ENCODE results near the gene SELPLG.

The SELPLG gene

GRCh38 chr12:108633534-108634248 is at the start of gene SELPLG:
Gene SELPLG, minus strand, starts transcription at chr12:108633894. Its CDS starts 9,587 bp downstream, at chr12:108624307.
- in situ Hi-C loops (cut with MboI; ENCODE audit: low sequenced_read_pairs) = no loop called here

GRCh38 chr12:108681317-108681716 is 47.6 kb upstream of the SELPLG start:
- in situ Hi-C loops (cut with MboI; ENCODE audit: low sequenced_read_pairs) = no loop called here

GRCh38 chr12:108679106-108679681 is 45.5 kb upstream of the SELPLG start:
- in situ Hi-C loops (cut with MboI; ENCODE audit: low sequenced_read_pairs) = loop anchor here (10.0 kb wide), 1 partner anchor 126 kb away; no protein-coding TSS in a partner anchor

- in situ Hi-C loops (cut with MboI; ENCODE audit: low sequenced_read_pairs) = loop anchor here (10.0 kb wide), 1 partner anchor 127 kb away; no protein-coding TSS in a partner anchor
These were observed 44.5 kb upstream of the SELPLG start for GRCh38 chr12:108678104-108678730.

- in situ Hi-C loops (cut with MboI; ENCODE audit: low sequenced_read_pairs) = loop anchor here (10.0 kb wide), 1 partner anchor 127 kb away; no protein-coding TSS in a partner anchor
These were observed 43.7 kb upstream of the SELPLG start for GRCh38 chr12:108677381-108677780.

GRCh38 chr12:108676707-108677106 is 43.0 kb upstream of the SELPLG start:
- in situ Hi-C loops (cut with MboI; ENCODE audit: low sequenced_read_pairs) = loop anchor here (10.0 kb wide), 1 partner anchor 128 kb away; no protein-coding TSS in a partner anchor

GRCh38 chr12:108675792-108676191 is 42.1 kb upstream of the SELPLG start:
- in situ Hi-C loops (cut with MboI; ENCODE audit: low sequenced_read_pairs) = loop anchor here (10.0 kb wide), 1 partner anchor 129 kb away; no protein-coding TSS in a partner anchor

GRCh38 chr12:108672054-108672453 is 38.4 kb upstream of the SELPLG start:
- in situ Hi-C loops (cut with MboI; ENCODE audit: low sequenced_read_pairs) = loop anchor here (10.0 to 25.0 kb wide), 2 partner anchors 133 to 415 kb away; partner anchors contain the start of genes ALKBH2 and UNG

GRCh38 chr12:108671110-108671509 is 37.4 kb upstream of the SELPLG start:
- in situ Hi-C loops (cut with MboI; ENCODE audit: low sequenced_read_pairs) = loop anchor here (10.0 to 25.0 kb wide), 2 partner anchors 134 to 416 kb away; partner anchors contain the start of genes ALKBH2 and UNG

GRCh38 chr12:108670066-108670631 is 36.5 kb upstream of the SELPLG start:
- in situ Hi-C loops (cut with MboI; ENCODE audit: low sequenced_read_pairs) = loop anchor here (10.0 to 25.0 kb wide), 2 partner anchors 135 to 417 kb away; partner anchors contain the start of genes ALKBH2 and UNG

- in situ Hi-C loops (cut with MboI; ENCODE audit: low sequenced_read_pairs) = loop anchor here (25.0 kb wide), 1 partner anchor 419 kb away; the partner anchor contains the start of genes ALKBH2 and UNG
These were observed 34.8 kb upstream of the SELPLG start for GRCh38 chr12:108668542-108668941.

GRCh38 chr12:108668063-108668462 is 34.4 kb upstream of the SELPLG start:
- in situ Hi-C loops (cut with MboI; ENCODE audit: low sequenced_read_pairs) = loop anchor here (25.0 kb wide), 1 partner anchor 419 kb away; the partner anchor contains the start of genes ALKBH2 and UNG

- in situ Hi-C loops (cut with MboI; ENCODE audit: low sequenced_read_pairs) = loop anchor here (25.0 kb wide), 1 partner anchor 420 kb away; the partner anchor contains the start of genes ALKBH2 and UNG
These were observed 33.7 kb upstream of the SELPLG start for GRCh38 chr12:108667349-108667748.

- in situ Hi-C loops (cut with MboI; ENCODE audit: low sequenced_read_pairs) = loop anchor here (25.0 kb wide), 1 partner anchor 421 kb away; the partner anchor contains the start of genes ALKBH2 and UNG
These were observed 32.7 kb upstream of the SELPLG start for GRCh38 chr12:108666401-108666881.

GRCh38 chr12:108665608-108666202 is 32.0 kb upstream of the SELPLG start:
- in situ Hi-C loops (cut with MboI; ENCODE audit: low sequenced_read_pairs) = loop anchor here (25.0 kb wide), 1 partner anchor 422 kb away; the partner anchor contains the start of genes ALKBH2 and UNG

GRCh38 chr12:108664338-108665258 is 30.9 kb upstream of the SELPLG start:
- in situ Hi-C loops (cut with MboI; ENCODE audit: low sequenced_read_pairs) = loop anchor here (25.0 kb wide), 1 partner anchor 423 kb away; the partner anchor contains the start of genes ALKBH2 and UNG

GRCh38 chr12:108663324-108664015 is 29.8 kb upstream of the SELPLG start:
- in situ Hi-C loops (cut with MboI; ENCODE audit: low sequenced_read_pairs) = loop anchor here (25.0 kb wide), 1 partner anchor 424 kb away; the partner anchor contains the start of genes ALKBH2 and UNG

GRCh38 chr12:108658115-108658514 is 24.4 kb upstream of the SELPLG start:
- in situ Hi-C loops (cut with MboI; ENCODE audit: low sequenced_read_pairs) = loop anchor here (25.0 kb wide), 1 partner anchor 429 kb away; the partner anchor contains the start of genes ALKBH2 and UNG

All from HL-60/S4 treated with retinoic acid at 250 ng/mL for 4 days and 3 days (cell line).